SK-N-SH (cell line): ENCODE data around the gene LCN1. TPM values are rescaled to one million over a fixed set of nuclear protein-coding genes. Genes with fewer than 3 reads are reported as not detected.

Experiments used
- CTCF ChIA-PET: fragments of 300-600, 350-600 bp; formaldehyde crosslinking; extraction: SDS; loops from one replicate; lab custom pipeline; 2021; lab: Yijun Ruan, JAX
- POLR2A ChIA-PET: fragments of 350-600 bp; sonication (Branson Sonifier 250); formaldehyde crosslinking; extraction: SDS; loops from one replicate; lab custom pipeline; 2020; ENCODE audit warnings: antibody characterized with exemption, inconsistent platforms; lab: Yijun Ruan, JAX
- DNase-seq: peaks from one replicate; pipeline ENCODE4 v3.0.0; 2012
- H2AFZ ChIP-seq: fragments of 200-600 bp; sonication (generic); 2 replicates; pipeline ENCODE4 v1.8.1; 2016; ENCODE audit warnings: antibody characterized with exemption, mild to moderate bottlenecking, low read depth
- H3F3A ChIP-seq: fragments of 200-600 bp; sonication (generic); replicated peaks from 2 replicates; pipeline ENCODE3; 2016; ENCODE audit warnings: antibody characterized with exemption, mild to moderate bottlenecking; ENCODE audit not compliant: insufficient read depth
- H3K27ac ChIP-seq, 2 experiments: fragments of 200-500 bp in 1 of 2; fragments of 200-600 bp in 1 of 2; sonication (Bioruptor generic) in 1 of 2; sonication (generic), shearing (Covaris generic) in 1 of 2; 2 replicates each; pipeline versions ENCODE4 v1.5.1 to v1.6.1; 2014 to 2016; ENCODE audit warnings: low read depth in 2 of 2, inconsistent platforms in 1 of 2, low read length in 1 of 2, mild to moderate bottlenecking in 1 of 2, mixed read lengths in 1 of 2
- H3K27me3 ChIP-seq: fragments of 200-600 bp; sonication (generic), shearing (Covaris generic); 2 replicates; pipeline ENCODE4 v1.6.1; 2016; ENCODE audit warnings: mixed run types; ENCODE audit not compliant: insufficient read depth
- H3K36me3 ChIP-seq, 2 experiments: fragments of 200-500 bp in 1 of 2; fragments of 200-600 bp in 1 of 2; sonication (Bioruptor generic) in 1 of 2; sonication (generic) in 1 of 2; replicated peaks in 1 of 2; 2 replicates each; pipeline versions ENCODE3 to v1.5.1; 2014 to 2016; ENCODE audit warnings: low read length in 1 of 2, mild to moderate bottlenecking in 1 of 2; ENCODE audit not compliant: insufficient read depth in 2 of 2, control insufficient read depth in 1 of 2
- H3K4me1 ChIP-seq, 2 experiments: fragments of 200-500 bp in 1 of 2; fragments of 200-600 bp in 1 of 2; sonication (Bioruptor generic) in 1 of 2; sonication (generic), shearing (Covaris generic) in 1 of 2; 2 replicates each; pipeline versions ENCODE4 v1.5.1 to v1.6.1; 2014 to 2016; ENCODE audit warnings: low read depth in 1 of 2, low read length in 1 of 2, mixed run types in 1 of 2; ENCODE audit not compliant: insufficient read depth in 2 of 2, control insufficient read depth in 1 of 2
- H3K4me2 ChIP-seq: fragments of 200-600 bp; sonication (generic), shearing (Covaris generic); 2 replicates; pipeline ENCODE4 v1.6.1; 2017; ENCODE audit warnings: mixed run types
- H3K4me3 ChIP-seq, 2 experiments: fragments of 200-500 bp in 1 of 2; fragments of 200-600 bp in 1 of 2; sonication (Bioruptor generic) in 1 of 2; sonication (generic), shearing (Covaris generic) in 1 of 2; 2 replicates each; pipeline versions ENCODE4 v1.5.1 to v1.8.1; 2014 to 2016; ENCODE audit warnings: low read depth in 2 of 2, inconsistent platforms in 1 of 2, low read length in 1 of 2, mild to moderate bottlenecking in 1 of 2, mixed read lengths in 1 of 2, moderate library complexity in 1 of 2
- H3K79me2 ChIP-seq: fragments of 200-600 bp; sonication (generic); 2 replicates; pipeline ENCODE4 v1.8.1; 2017; ENCODE audit warnings: mild to moderate bottlenecking; ENCODE audit not compliant: insufficient read depth
- H3K9ac ChIP-seq: fragments of 200-600 bp; sonication (generic); 2 replicates; pipeline ENCODE4 v1.6.1; 2017; ENCODE audit warnings: mixed run types
- H3K9me2 ChIP-seq: fragments of 200-600 bp; sonication (generic); 2 replicates; pipeline ENCODE4 v1.6.1; 2017; ENCODE audit warnings: mixed run types
- H3K9me3 ChIP-seq: fragments of 200-600 bp; sonication (generic); 2 replicates; pipeline ENCODE4 v1.6.1; 2017; ENCODE audit warnings: mixed run types, mild to moderate bottlenecking, moderate library complexity
- H4K20me1 ChIP-seq: fragments of 200-600 bp; sonication (generic); 2 replicates; pipeline ENCODE4 v1.6.1; 2017; ENCODE audit warnings: mild to moderate bottlenecking, mixed run types; ENCODE audit not compliant: insufficient read depth
- ELF1 ChIP-seq: IDR thresholded peaks from 2 replicates; pipeline ENCODE4 v1.4.0; 2012
- EZH2phosphoT487 ChIP-seq: fragments of 200-600 bp; sonication (generic); IDR thresholded peaks from 2 replicates; pipeline ENCODE4 v1.6.1; 2017; ENCODE audit warnings: low read depth, mixed run types, mild to moderate bottlenecking, antibody characterized with exemption, moderate library complexity, borderline replicate concordance
- FOXJ3 ChIP-seq: sonication (generic); formaldehyde crosslinking; IDR thresholded peaks from 2 replicates; pipeline ENCODE4 v1.5.1; 2020; ENCODE audit warnings: mild to moderate bottlenecking, missing genetic modification reagents
- NFIC ChIP-seq: IDR thresholded peaks from 2 replicates; pipeline ENCODE4 v1.4.0; 2012; ENCODE audit warnings: borderline replicate concordance
- POLR2AphosphoS5 ChIP-seq: IDR thresholded peaks from 2 replicates; pipeline ENCODE4 v1.6.1; 2012; ENCODE audit warnings: low read depth, low read length
- RAD21 ChIP-seq: IDR thresholded peaks from 2 replicates; pipeline ENCODE4 v1.6.1; 2012; ENCODE audit warnings: mild to moderate bottlenecking, low read length
- RCOR1 ChIP-seq: fragments of 150-350 bp; IDR thresholded peaks from 2 replicates; pipeline ENCODE4 v1.6.1; 2017; ENCODE audit warnings: antibody characterized with exemption, low read length
- SMC3 ChIP-seq: IDR thresholded peaks from 2 replicates; pipeline ENCODE4 v1.6.1; 2012; ENCODE audit warnings: low read depth, low read length, improper control_type of control experiment
- TAF1 ChIP-seq: IDR thresholded peaks from 2 replicates; pipeline ENCODE4 v1.6.1; 2012; ENCODE audit warnings: low read depth, mild to moderate bottlenecking, low read length, moderate library complexity, borderline replicate concordance
- TEAD4 ChIP-seq: IDR thresholded peaks from 2 replicates; pipeline ENCODE4 v1.4.0; 2012; ENCODE audit warnings: mild to moderate bottlenecking, borderline replicate concordance; ENCODE audit not compliant: insufficient read depth
- WGBS: methylation state at CpG from one replicate; pipeline ENCODE4 v1.1.6; 2017; ENCODE audit warnings: low lambda C conversion rate; 5-methylcytosine and 5-hydroxymethylcytosine counted together
- polyA plus RNA-seq, 3 experiments: library from polyadenylated mRNA; depleted of rRNA; stranded (reverse); fragments of >200 nt; gene quantifications; 2 replicates each; pipeline ENCODE4 v1.2.3, GENCODE V29; 2012
- TF ChIP-seq, protein P1 (sequence below): fragments of 200-600 bp; sonication (generic); IDR thresholded peaks from 2 replicates; pipeline ENCODE4 v1.6.1; 2017; ENCODE audit warnings: antibody characterized with exemption, mild to moderate bottlenecking, moderate library complexity
- TF ChIP-seq, protein P2 (sequence below): IDR thresholded peaks from 2 replicates; pipeline ENCODE4; 2012
- TF ChIP-seq, protein P3 (sequence below): IDR thresholded peaks from 2 replicates; pipeline ENCODE4 v1.4.0; 2012; ENCODE audit warnings: low read depth, borderline replicate concordance
- TF ChIP-seq, protein P4 (sequence below): fragments of 150-350 bp; IDR thresholded peaks from 2 replicates; pipeline ENCODE4 v1.6.1; 2017; ENCODE audit warnings: antibody characterized with exemption, low read length, low read depth, borderline replicate concordance

LCN1 gene
- polyA plus RNA-seq, 1 of the 3 experiments (the other 2 are of a cell fraction) = not detected

DNA sequence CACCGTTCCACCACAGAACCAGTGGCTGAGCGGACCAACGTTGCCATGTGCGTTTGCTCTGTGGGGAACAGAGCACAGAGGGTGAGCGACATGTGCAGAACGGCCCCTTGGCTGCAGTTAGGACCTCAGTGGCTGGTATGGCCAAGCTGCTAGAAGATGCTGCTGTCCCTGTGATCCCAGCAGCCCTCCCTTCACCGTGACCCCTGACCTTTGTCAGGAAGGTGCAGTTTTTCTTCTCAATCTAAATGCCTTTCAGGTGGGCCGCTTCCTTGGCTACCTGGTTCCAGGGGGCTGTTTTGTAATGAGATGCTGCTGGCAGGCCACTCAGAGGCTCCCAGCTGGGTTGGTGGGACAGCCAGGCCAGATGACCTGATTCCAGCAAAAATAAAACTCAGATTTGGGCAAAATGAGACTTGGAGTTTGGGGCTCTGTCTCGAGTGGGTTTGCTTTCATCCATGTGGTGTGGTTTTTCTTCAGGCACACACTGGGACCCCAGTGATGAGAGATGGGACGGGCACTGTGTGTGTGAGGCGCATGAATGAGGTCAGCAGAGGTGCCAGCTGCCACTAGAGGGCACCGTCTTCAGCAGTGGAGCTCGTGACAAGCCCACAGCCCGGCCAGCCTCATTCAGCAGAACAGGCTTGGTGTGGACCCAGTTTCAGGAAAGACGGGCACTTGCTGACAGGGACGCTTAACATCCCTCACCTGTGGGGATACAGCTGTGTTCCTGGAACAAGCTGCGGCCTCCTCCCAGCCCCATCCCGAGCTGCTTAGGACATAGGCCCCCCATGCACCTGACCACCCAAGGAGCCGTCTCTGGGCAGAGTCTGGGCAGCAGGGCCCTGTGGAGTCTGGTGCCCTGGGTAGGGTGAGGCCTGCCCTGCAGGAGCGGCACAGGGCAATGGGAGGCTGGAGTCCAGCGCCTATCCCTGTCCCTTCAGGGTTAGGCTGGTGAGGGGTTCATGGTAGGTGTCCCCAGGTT, 16.7 kb upstream of the LCN1 start:
- peaks cover 19% of the 10 kb centered on the region for H3K79me2 ChIP-seq
- no peak overlapping the region for H2AFZ ChIP-seq
- WGBS = 66% methylated on average over 12 of the region's 21 CpGs
- peaks cover 3 to 33% of the 10 kb centered on the region in 2 experiments for H3K36me3 ChIP-seq
- H3K9ac ChIP-seq = no peak overlapping the region
- H3K27ac ChIP-seq = no peak overlapping the region; a peak in 1 of 4 replicates
- H3F3A ChIP-seq = no peaks in the 10 kb centered on the region
- no peak overlapping the region for H3K4me3 ChIP-seq
- POLR2A ChIA-PET = interaction anchor here (2.3 kb wide), 1 partner anchor 24 kb away, joined by 8 read pairs; no protein-coding TSS in a partner anchor
- H3K4me1 ChIP-seq = peaks cover 6 to 13% of the 10 kb centered on the region in 2 experiments; a peak in 3 of 4 replicates
- H3K9me2 ChIP-seq = no peaks in the 10 kb centered on the region
- no peak overlapping the region for H3K4me2 ChIP-seq
- DNase-seq = peak; percentile 83
- TF ChIP-seq, protein P1, sequence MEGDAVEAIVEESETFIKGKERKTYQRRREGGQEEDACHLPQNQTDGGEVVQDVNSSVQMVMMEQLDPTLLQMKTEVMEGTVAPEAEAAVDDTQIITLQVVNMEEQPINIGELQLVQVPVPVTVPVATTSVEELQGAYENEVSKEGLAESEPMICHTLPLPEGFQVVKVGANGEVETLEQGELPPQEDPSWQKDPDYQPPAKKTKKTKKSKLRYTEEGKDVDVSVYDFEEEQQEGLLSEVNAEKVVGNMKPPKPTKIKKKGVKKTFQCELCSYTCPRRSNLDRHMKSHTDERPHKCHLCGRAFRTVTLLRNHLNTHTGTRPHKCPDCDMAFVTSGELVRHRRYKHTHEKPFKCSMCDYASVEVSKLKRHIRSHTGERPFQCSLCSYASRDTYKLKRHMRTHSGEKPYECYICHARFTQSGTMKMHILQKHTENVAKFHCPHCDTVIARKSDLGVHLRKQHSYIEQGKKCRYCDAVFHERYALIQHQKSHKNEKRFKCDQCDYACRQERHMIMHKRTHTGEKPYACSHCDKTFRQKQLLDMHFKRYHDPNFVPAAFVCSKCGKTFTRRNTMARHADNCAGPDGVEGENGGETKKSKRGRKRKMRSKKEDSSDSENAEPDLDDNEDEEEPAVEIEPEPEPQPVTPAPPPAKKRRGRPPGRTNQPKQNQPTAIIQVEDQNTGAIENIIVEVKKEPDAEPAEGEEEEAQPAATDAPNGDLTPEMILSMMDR = peak; percentile 75
- TF ChIP-seq EZH2phosphoT487 (no peak), TAF1 (no peak), SMC3 (peak; percentile 29; the same call in 1 of the 2 replicates), RAD21 (peak; percentile 51)
- no peaks in the 10 kb centered on the region for H3K27me3 ChIP-seq
- peaks cover 22% of the 10 kb centered on the region for H4K20me1 ChIP-seq
- no peaks in the 10 kb centered on the region for H3K9me3 ChIP-seq
- CTCF ChIA-PET = interaction anchor here (0.5 to 2.4 kb wide), 31 partner anchors 9 to 345 kb away, joined by 3 to 23 read pairs (median 4); partner anchors contain the start of gene KCNT1

DNA sequence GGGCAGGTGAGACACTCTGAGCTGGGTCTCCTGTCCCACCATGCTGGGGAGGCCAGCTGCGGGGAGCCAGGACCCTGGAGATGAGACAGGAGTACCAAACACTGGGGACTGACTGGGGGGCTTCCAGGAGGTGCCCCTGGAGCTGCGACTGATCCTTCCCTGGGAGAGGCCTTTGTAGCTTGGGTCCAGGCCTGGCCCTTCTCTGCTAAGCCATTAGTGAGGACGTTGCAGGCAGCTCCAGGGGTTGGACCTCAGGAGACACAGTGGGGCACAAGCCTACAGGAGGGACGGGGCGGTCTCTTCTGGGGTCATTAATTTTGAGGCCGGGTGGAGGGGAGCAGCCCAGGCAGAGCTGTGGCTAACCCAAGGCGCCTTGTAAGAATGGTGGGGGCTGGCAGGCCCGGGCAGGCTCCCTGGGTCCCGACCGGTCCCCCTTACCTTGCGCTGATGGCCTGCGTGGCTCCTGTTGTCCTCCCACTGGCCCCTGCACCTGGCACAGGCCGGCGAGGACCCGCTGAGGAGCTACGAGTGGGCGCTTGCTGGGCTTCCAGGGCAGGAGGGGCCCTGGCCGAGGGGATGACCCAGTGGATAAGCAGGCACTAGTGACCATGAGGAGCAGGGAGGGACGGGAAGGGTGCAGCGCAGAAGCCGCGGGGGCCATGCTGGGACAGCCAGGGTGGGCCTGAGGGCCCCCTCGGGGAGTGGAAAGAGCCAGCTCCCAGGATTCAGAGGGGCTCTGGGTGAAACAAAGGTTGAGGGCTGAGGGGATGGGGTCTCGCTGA, 15.6 kb upstream of the LCN1 start:
- H3K9me3 ChIP-seq = no peaks in the 10 kb centered on the region
- H3K4me3 ChIP-seq = no peak overlapping the region
- CTCF ChIA-PET = interaction anchor here (1.0 to 2.4 kb wide), 14 partner anchors 8 to 290 kb away, joined by 3 to 23 read pairs (median 5); partner anchors contain the start of gene KCNT1
- peak; percentile 16 for DNase-seq
- peaks cover 6 to 13% of the 10 kb centered on the region in 2 experiments; a peak in 3 of 4 replicates for H3K4me1 ChIP-seq
- H4K20me1 ChIP-seq = peaks cover 22% of the 10 kb centered on the region
- H3K27me3 ChIP-seq = no peaks in the 10 kb centered on the region
- H3F3A ChIP-seq = no peaks in the 10 kb centered on the region
- H3K36me3 ChIP-seq = peaks cover 3 to 33% of the 10 kb centered on the region in 2 experiments
- no peak overlapping the region for H3K9ac ChIP-seq
- no peak overlapping the region for H3K4me2 ChIP-seq
- POLR2A ChIA-PET = interaction anchor here (2.3 kb wide), 1 partner anchor 25 kb away, joined by 8 read pairs; no protein-coding TSS in a partner anchor
- H3K9me2 ChIP-seq = no peaks in the 10 kb centered on the region
- H3K79me2 ChIP-seq = peaks cover 19% of the 10 kb centered on the region
- no peak overlapping the region for H2AFZ ChIP-seq
- WGBS = 95% methylated on average over 11 of the region's 24 CpGs
- no peak overlapping the region for H3K27ac ChIP-seq
- TF ChIP-seq RCOR1 (no peak), NFIC (no peak), ELF1 (no peak), EZH2phosphoT487 (no peak), TEAD4 (no peak), FOXJ3 (CRISPR knock-in tag) (no peak), POLR2AphosphoS5 (no peak)
- TF ChIP-seq, protein P1 = no peak
- TF ChIP-seq, protein P2, sequence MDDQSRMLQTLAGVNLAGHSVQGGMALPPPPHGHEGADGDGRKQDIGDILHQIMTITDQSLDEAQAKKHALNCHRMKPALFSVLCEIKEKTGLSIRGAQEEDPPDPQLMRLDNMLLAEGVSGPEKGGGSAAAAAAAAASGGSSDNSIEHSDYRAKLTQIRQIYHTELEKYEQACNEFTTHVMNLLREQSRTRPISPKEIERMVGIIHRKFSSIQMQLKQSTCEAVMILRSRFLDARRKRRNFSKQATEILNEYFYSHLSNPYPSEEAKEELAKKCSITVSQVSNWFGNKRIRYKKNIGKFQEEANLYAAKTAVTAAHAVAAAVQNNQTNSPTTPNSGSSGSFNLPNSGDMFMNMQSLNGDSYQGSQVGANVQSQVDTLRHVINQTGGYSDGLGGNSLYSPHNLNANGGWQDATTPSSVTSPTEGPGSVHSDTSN = no peak
- TF ChIP-seq, protein P3, sequence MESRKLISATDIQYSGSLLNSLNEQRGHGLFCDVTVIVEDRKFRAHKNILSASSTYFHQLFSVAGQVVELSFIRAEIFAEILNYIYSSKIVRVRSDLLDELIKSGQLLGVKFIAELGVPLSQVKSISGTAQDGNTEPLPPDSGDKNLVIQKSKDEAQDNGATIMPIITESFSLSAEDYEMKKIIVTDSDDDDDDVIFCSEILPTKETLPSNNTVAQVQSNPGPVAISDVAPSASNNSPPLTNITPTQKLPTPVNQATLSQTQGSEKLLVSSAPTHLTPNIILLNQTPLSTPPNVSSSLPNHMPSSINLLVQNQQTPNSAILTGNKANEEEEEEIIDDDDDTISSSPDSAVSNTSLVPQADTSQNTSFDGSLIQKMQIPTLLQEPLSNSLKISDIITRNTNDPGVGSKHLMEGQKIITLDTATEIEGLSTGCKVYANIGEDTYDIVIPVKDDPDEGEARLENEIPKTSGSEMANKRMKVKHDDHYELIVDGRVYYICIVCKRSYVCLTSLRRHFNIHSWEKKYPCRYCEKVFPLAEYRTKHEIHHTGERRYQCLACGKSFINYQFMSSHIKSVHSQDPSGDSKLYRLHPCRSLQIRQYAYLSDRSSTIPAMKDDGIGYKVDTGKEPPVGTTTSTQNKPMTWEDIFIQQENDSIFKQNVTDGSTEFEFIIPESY = no peak
- TF ChIP-seq, protein P4, sequence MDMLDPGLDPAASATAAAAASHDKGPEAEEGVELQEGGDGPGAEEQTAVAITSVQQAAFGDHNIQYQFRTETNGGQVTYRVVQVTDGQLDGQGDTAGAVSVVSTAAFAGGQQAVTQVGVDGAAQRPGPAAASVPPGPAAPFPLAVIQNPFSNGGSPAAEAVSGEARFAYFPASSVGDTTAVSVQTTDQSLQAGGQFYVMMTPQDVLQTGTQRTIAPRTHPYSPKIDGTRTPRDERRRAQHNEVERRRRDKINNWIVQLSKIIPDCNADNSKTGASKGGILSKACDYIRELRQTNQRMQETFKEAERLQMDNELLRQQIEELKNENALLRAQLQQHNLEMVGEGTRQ = no peak
